ENCODE data around the gene PRCD. TPM values are rescaled to one million over a fixed set of nuclear protein-coding genes. Genes with fewer than 3 reads are reported as not detected.

Gene PRCD
- polyA plus RNA-seq, 1 of the 3 experiments (the other 2 are of a cell fraction): 2.2 TPM

DNA sequence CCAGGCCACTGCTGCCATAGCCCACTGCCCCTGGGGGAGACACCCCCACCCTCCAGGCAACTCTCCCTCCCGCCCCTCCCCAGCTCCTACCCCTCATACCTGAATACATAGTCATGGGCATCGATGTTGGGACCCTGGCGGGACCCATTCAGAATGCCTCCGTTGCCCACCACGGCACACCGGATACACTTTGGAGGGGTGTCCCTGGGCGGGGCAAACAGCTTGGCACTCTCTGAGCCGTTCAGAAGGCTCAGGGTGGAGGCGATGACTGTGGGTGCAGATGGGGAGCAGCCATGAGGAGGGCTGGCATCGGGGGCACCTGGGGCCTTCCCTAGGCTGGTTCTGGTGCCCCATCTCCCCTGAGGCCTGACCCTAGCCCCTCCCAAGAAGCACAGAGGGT, 33.3 kb downstream of the PRCD start:
- Histone ChIP-seq H3K9ac (no peak overlapping the region), H2AFZ (ENCODE audit: low read depth) (no peak overlapping the region), H3K4me3 (ENCODE audit: low read depth in 2 of 2, low read length in 1 of 2) (no peak overlapping the region), H3K27ac (ENCODE audit: low read depth in 2 of 2, low read length in 1 of 2) (no peak overlapping the region), H3F3A (replicated peaks; ENCODE audit: insufficient read depth) (no peaks in the 10 kb centered on the region), H3K36me3 (replicated peaks in 1 of 2; ENCODE audit: control insufficient read depth in 1 of 2, insufficient read depth in 2 of 2, low read length in 1 of 2) (no peaks in the 10 kb centered on the region), H3K79me2 (ENCODE audit: insufficient read depth) (no peaks in the 10 kb centered on the region), H3K4me1 (ENCODE audit: control insufficient read depth in 1 of 2, insufficient read depth in 2 of 2, low read depth in 1 of 2, low read length in 1 of 2) (no peaks in the 10 kb centered on the region; a peak in 1 of 4 replicates), H4K20me1 (ENCODE audit: insufficient read depth) (no peaks in the 10 kb centered on the region), H3K27me3 (ENCODE audit: insufficient read depth) (no peaks in the 10 kb centered on the region), H3K9me2 (no peaks in the 10 kb centered on the region), H3K4me2 (no peak overlapping the region), H3K9me3 (no peaks in the 10 kb centered on the region)
- CTCF ChIA-PET: interaction anchor here (2.0 to 8.8 kb wide), 4 partner anchors 14 to 108 kb away, joined by 6 to 89 read pairs (median 29); no protein-coding TSS in a partner anchor
- POLR2A ChIA-PET: no interaction called here
- 92% methylated on average over 9 of the region's 10 CpGs for WGBS (ENCODE audit: low lambda C conversion rate)
- peak; percentile 28 for DNase-seq
- TF ChIP-seq GATA2 (CRISPR knock-in tag; IDR thresholded peaks at IDR 0.05) (no peak), POLR2AphosphoS5 (IDR thresholded peaks at IDR 0.05; ENCODE audit: low read depth, low read length) (no peak), EP300 (IDR thresholded peaks at IDR 0.05; ENCODE audit: borderline replicate concordance in 1 of 2, low read depth in 1 of 2, low read length in 1 of 2) (no peak), JUND (IDR thresholded peaks at IDR 0.05) (no peak), ELF1 (IDR thresholded peaks at IDR 0.05) (no peak), RAD21 (IDR thresholded peaks at IDR 0.05; ENCODE audit: low read length) (no peak), EZH2phosphoT487 (IDR thresholded peaks at IDR 0.05; ENCODE audit: borderline replicate concordance, low read depth) (no peak), USF1 (IDR thresholded peaks at IDR 0.05; ENCODE audit: borderline replicate concordance, low read depth) (no peak)
- TF ChIP-seq, protein P1, sequence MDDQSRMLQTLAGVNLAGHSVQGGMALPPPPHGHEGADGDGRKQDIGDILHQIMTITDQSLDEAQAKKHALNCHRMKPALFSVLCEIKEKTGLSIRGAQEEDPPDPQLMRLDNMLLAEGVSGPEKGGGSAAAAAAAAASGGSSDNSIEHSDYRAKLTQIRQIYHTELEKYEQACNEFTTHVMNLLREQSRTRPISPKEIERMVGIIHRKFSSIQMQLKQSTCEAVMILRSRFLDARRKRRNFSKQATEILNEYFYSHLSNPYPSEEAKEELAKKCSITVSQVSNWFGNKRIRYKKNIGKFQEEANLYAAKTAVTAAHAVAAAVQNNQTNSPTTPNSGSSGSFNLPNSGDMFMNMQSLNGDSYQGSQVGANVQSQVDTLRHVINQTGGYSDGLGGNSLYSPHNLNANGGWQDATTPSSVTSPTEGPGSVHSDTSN (IDR thresholded peaks at IDR 0.05): no peak

DNA sequence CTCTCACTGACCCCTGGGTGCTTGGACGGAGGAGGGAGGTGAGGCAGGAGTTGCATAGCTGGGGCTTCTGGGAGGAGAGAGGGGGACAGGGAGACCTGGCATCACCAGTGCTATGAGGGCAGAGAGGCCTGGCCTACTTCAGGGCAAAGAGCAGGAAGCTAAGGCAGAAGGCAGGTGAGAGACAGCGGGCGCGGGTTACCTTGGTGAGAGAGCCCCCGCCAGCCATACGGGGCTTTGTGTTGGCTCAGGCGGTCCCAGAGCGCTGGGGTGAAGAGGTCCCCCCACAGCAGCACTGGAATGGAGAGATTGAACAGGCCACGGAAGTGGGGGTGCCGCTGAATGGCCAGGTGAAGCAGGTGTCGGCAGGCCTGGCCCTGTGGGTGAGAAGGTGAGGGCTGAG, 34.3 kb downstream of the PRCD start:
- Histone ChIP-seq H3K4me2 (no peak overlapping the region), H3K9me2 (no peaks in the 10 kb centered on the region), H3K9ac (no peak overlapping the region), H3K9me3 (no peaks in the 10 kb centered on the region), H3K79me2 (ENCODE audit: insufficient read depth) (no peaks in the 10 kb centered on the region), H3K27ac (ENCODE audit: low read depth in 2 of 2, low read length in 1 of 2) (no peak overlapping the region), H2AFZ (ENCODE audit: low read depth) (no peak overlapping the region), H3K27me3 (ENCODE audit: insufficient read depth) (no peaks in the 10 kb centered on the region), H3F3A (replicated peaks; ENCODE audit: insufficient read depth) (no peaks in the 10 kb centered on the region), H3K4me1 (ENCODE audit: control insufficient read depth in 1 of 2, insufficient read depth in 2 of 2, low read depth in 1 of 2, low read length in 1 of 2) (no peaks in the 10 kb centered on the region; a peak in 1 of 4 replicates), H4K20me1 (ENCODE audit: insufficient read depth) (no peaks in the 10 kb centered on the region), H3K36me3 (replicated peaks in 1 of 2; ENCODE audit: control insufficient read depth in 1 of 2, insufficient read depth in 2 of 2, low read length in 1 of 2) (no peaks in the 10 kb centered on the region), H3K4me3 (ENCODE audit: low read depth in 2 of 2, low read length in 1 of 2) (no peak overlapping the region)
- 88% methylated on average over 10 of the region's 11 CpGs for WGBS (ENCODE audit: low lambda C conversion rate)
- CTCF ChIA-PET: interaction anchor here (2.0 to 8.8 kb wide), 5 partner anchors 15 to 107 kb away, joined by 6 to 89 read pairs (median 33); no protein-coding TSS in a partner anchor
- POLR2A ChIA-PET: interaction anchor here (0.7 kb wide), 1 partner anchor 8 kb away, joined by 3 read pairs; no protein-coding TSS in a partner anchor
- DNase-seq: no peak
- TF ChIP-seq ELF1 (IDR thresholded peaks at IDR 0.05): no peak
- TF ChIP-seq, protein P2, sequence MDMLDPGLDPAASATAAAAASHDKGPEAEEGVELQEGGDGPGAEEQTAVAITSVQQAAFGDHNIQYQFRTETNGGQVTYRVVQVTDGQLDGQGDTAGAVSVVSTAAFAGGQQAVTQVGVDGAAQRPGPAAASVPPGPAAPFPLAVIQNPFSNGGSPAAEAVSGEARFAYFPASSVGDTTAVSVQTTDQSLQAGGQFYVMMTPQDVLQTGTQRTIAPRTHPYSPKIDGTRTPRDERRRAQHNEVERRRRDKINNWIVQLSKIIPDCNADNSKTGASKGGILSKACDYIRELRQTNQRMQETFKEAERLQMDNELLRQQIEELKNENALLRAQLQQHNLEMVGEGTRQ (IDR thresholded peaks at IDR 0.05; ENCODE audit: borderline replicate concordance, low read depth, low read length): no peak
- no peak for TF ChIP-seq FOXM1 (IDR thresholded peaks at IDR 0.05; ENCODE audit: low read depth)
- TF ChIP-seq REST (IDR thresholded peaks at IDR 0.05; ENCODE audit: low read depth, low read length): no peak
- TF ChIP-seq TAF1 (IDR thresholded peaks at IDR 0.05; ENCODE audit: borderline replicate concordance, low read depth, low read length): no peak
- no peak for TF ChIP-seq RXRA (IDR thresholded peaks at IDR 0.05; ENCODE audit: borderline replicate concordance, low read depth)
- no peak for TF ChIP-seq POLR2AphosphoS5 (IDR thresholded peaks at IDR 0.05; ENCODE audit: low read depth, low read length)
- no peak for TF ChIP-seq EZH2phosphoT487 (IDR thresholded peaks at IDR 0.05; ENCODE audit: borderline replicate concordance, low read depth)
- TF ChIP-seq ZBTB33 (IDR thresholded peaks at IDR 0.05; ENCODE audit: borderline replicate concordance, low read depth): no peak
- no peak for TF ChIP-seq IRF3 (IDR thresholded peaks at IDR 0.05; ENCODE audit: low read depth, low read length)
- no peak for TF ChIP-seq EP300 (IDR thresholded peaks at IDR 0.05; ENCODE audit: borderline replicate concordance in 1 of 2, low read depth in 1 of 2, low read length in 1 of 2)
- no peak for TF ChIP-seq GABPA (IDR thresholded peaks at IDR 0.05; ENCODE audit: low read depth)

Measured in SK-N-SH (cell line).